ENCODE results near the gene HIF3A. TPM values are rescaled to one million over a fixed set of nuclear protein-coding genes. Genes with fewer than 3 reads are reported as not detected.

HIF3A gene
- total and polyA plus RNA-seq, 9 of the 15 experiments (the other 6 are each of a cell fraction or from before 2014, with no cell fraction given), result 0.29 TPM; not detected in 8

- POLR2A ChIA-PET, result interaction anchor here (0.7 kb wide), 1 partner anchor 22 kb away, joined by 5 read pairs; no protein-coding TSS in a partner anchor
- Histone ChIP-seq H3K9ac (ENCODE audit: insufficient read depth in 1 of 2, low read depth in 2 of 2, low read length in 2 of 2) (no peak overlapping the region), H3K9me3 (replicated peaks; ENCODE audit: control insufficient read depth, insufficient read depth, low read depth, low read length) (no peaks in the 10 kb centered on the region), H3K4me2 (ENCODE audit: insufficient read depth, low read length) (no peak overlapping the region), H3K4me3 (no peak overlapping the region), H3K27me3 (ENCODE audit: control insufficient read depth in 2 of 2, insufficient read depth in 2 of 2, low read length in 2 of 2) (no peaks in the 10 kb centered on the region), H3K4me1 (replicated peaks in 1 of 2; ENCODE audit: control insufficient read depth in 2 of 2, insufficient read depth in 2 of 2, low read length in 2 of 2) (0 out of 5 replicates have a peak, but pooled peaks cover 0 to 3% of the 10 kb centered on the region in 2 experiments), H3K79me2 (ENCODE audit: control insufficient read depth, insufficient read depth, low read length) (0 out of 3 replicates have a peak, but pooled peaks cover 3% of the 10 kb centered on the region), H3K36me3 (ENCODE audit: control insufficient read depth, insufficient read depth, low read length) (peaks cover 87% of the 10 kb centered on the region), H3K27ac (ENCODE audit: extremely low read depth, low read depth, low read length) (no peak overlapping the region), H3K9me1 (ENCODE audit: control insufficient read depth, insufficient read depth, low read length) (no peaks in the 10 kb centered on the region), H2AFZ (ENCODE audit: low read depth, low read length) (no peak overlapping the region), H4K20me1 (replicated peaks; ENCODE audit: control insufficient read depth, insufficient read depth, low read length) (no peaks in the 10 kb centered on the region; the same call in 1 of the 2 replicates)
- TF ChIP-seq ZNF561 (CRISPR knock-in tag; conservative IDR thresholded peaks at IDR 0.05), result no peak
- no peak for TF ChIP-seq SRSF3 (IDR thresholded peaks at IDR 0.05; ENCODE audit: insufficient read depth, low read length)
- TF ChIP-seq HDAC1 (IDR thresholded peaks at IDR 0.05), result no peak
- TF ChIP-seq NFE2L1 (tag; IDR thresholded peaks at IDR 0.05; ENCODE audit: borderline replicate concordance, low read depth), result no peak
- no peak for TF ChIP-seq TAF9B (IDR thresholded peaks at IDR 0.05; ENCODE audit: partially characterized antibody)
- TF ChIP-seq JUN (IDR thresholded peaks at IDR 0.05; ENCODE audit: borderline replicate concordance, low read depth, low read length), result no peak
- no peak for TF ChIP-seq JUN (CRISPR knock-in tag; IDR thresholded peaks at IDR 0.05; ENCODE audit: borderline replicate concordance)
- no TSS peak for BruUV-seq (replicated peaks)
- no peak for DNase-seq (ENCODE audit: extremely low read depth in 1 of 4, low spot score in 3 of 4)
- no peak for FAIRE-seq
- CTCF ChIA-PET (ENCODE audit: low intra/inter-chr PET ratio), result no interaction called here
- WGBS (ENCODE audit: insufficient coverage, low coverage, missing lambda C conversion rate), result 97% methylated on average over 10 of the region's 15 CpGs
- intact Hi-C loops (cut with micrococcal nuclease) (no loop called here), in situ Hi-C loops (cut with MboI) (loop anchor here (5.0 kb wide), 1 partner anchor 100 kb away; no protein-coding TSS in a partner anchor)
- no peak for ATAC-seq
These were observed 85.0 kb downstream of the HIF3A start for GRCh38 chr19:46381756-46382345.
